Endodermal cell (in vitro differentiated cells): Measurements from ENCODE around the gene CYB5B. TPM values are rescaled to one million over a fixed set of nuclear protein-coding genes. Genes with fewer than 3 reads are reported as not detected.

Source experiments
- DNase-seq: peaks from one replicate; pipeline ENCODE4 v3.0.0-alpha.2; 2017
- H3K27ac ChIP-seq: 2 replicates; pipeline ENCODE4 v1.5.1; 2013; ENCODE audit warnings: mild to moderate bottlenecking, low read depth, low read length, moderate library complexity
- H3K27me3 ChIP-seq: 2 replicates; pipeline ENCODE4 v1.6.1; 2013; ENCODE audit warnings: mild to moderate bottlenecking, low read length, moderate library complexity; ENCODE audit not compliant: insufficient read depth, control insufficient read depth, poor library complexity, severe bottlenecking
- H3K36me3 ChIP-seq: 2 replicates; pipeline ENCODE4 v1.7.0; 2013; ENCODE audit warnings: mild to moderate bottlenecking, low read length, moderate library complexity; ENCODE audit not compliant: control insufficient read depth, insufficient read depth
- H3K4me1 ChIP-seq: one replicate; pipeline ENCODE4 v1.7.0; 2013; ENCODE audit warnings: low read length; ENCODE audit not compliant: control insufficient read depth, insufficient read depth
- H3K4me3 ChIP-seq: 2 replicates; pipeline ENCODE4 v1.5.1; 2013; ENCODE audit warnings: mild to moderate bottlenecking, low read length, moderate library complexity
- H3K9ac ChIP-seq: 2 replicates; pipeline ENCODE4 v1.6.1; 2013; ENCODE audit warnings: mild to moderate bottlenecking, low read length, moderate library complexity; ENCODE audit not compliant: poor library complexity, severe bottlenecking; ENCODE audit errors: extremely low read depth
- H3K9me3 ChIP-seq: 2 replicates; pipeline ENCODE4 v1.6.1; 2013; ENCODE audit warnings: mild to moderate bottlenecking, low read length, moderate library complexity; ENCODE audit not compliant: control insufficient read depth
- H3K27ac Mint-ChIP-seq: 2 replicates; pipeline ENCODE4 v1.8.0; 2020; ENCODE audit warnings: mixed read lengths
- H3K27me3 Mint-ChIP-seq: 2 replicates; pipeline ENCODE4 v1.8.0; 2021; ENCODE audit warnings: mild to moderate bottlenecking, mixed read lengths; ENCODE audit not compliant: insufficient read depth
- H3K36me3 Mint-ChIP-seq: 2 replicates; pipeline ENCODE4 v1.8.0; 2020; ENCODE audit warnings: low read depth, mixed read lengths
- H3K4me1 Mint-ChIP-seq: 2 replicates; pipeline ENCODE4 v1.8.0; 2020; ENCODE audit warnings: mixed read lengths
- H3K4me3 Mint-ChIP-seq: 2 replicates; pipeline ENCODE4 v1.8.0; 2020; ENCODE audit warnings: mild to moderate bottlenecking, moderate library complexity, mixed read lengths
- H3K9me3 Mint-ChIP-seq: 2 replicates; pipeline ENCODE4 v1.8.0; 2020; ENCODE audit warnings: mild to moderate bottlenecking, mixed read lengths
- WGBS, 2 experiments: methylation state at CpG; one replicate each; pipeline versions ENCODE4 v1.1.5 to v1.1.7; 2013; ENCODE audit warnings: missing lambda C conversion rate in 2 of 2, mixed read lengths in 1 of 2; ENCODE audit not compliant: insufficient coverage in 1 of 2, insufficient read length in 1 of 2; 5-methylcytosine and 5-hydroxymethylcytosine counted together
- total RNA-seq, 2 donors: library from RNA; stranded (reverse); fragmentation: NEBNext Ultra II Directional in 1 of 2; extraction: Animal tissue kit (Norgen Biotek cat#: 25700) in 1 of 2; gene quantifications; 2 replicates in 1 of 2; 3 replicates in 1 of 2; pipeline ENCODE4 v1.2.1, GENCODE V29; 2021
- TF ChIP-seq, protein P1 (sequence below): fragments of 200-600 bp; sonication (generic); conservative IDR thresholded peaks from 2 replicates; pipeline ENCODE4 v1.5.0; 2021; ENCODE audit warnings: antibody characterized with exemption, mild to moderate bottlenecking

The CYB5B gene
- total RNA-seq, 2 donors from 2014 or later: 123 to 131 TPM

DNA sequence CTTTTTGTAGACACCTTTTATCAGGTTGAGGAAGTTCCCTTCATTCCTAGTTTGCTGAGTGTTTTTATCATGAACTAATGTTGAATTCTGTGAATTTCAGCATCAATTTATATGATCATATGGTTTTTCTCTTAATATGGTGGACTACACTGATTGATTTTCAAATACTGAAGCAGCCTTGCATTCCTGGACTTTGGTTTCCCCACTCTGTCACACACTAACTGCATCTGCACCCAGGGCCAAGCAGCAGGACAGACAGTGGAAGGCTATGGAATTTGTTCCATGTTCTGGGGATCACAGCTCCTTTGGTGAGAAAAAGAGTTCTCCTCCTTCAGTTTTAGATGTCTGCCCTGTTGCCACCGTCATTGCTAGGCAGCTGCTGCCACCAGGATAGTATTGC lies 46.4 kb upstream of the CYB5B start:
- H3K36me3 ChIP-seq: peaks cover 76% of the 10 kb centered on the region
- no peaks in the 10 kb centered on the region for H3K9me3 Mint-ChIP-seq

DNA sequence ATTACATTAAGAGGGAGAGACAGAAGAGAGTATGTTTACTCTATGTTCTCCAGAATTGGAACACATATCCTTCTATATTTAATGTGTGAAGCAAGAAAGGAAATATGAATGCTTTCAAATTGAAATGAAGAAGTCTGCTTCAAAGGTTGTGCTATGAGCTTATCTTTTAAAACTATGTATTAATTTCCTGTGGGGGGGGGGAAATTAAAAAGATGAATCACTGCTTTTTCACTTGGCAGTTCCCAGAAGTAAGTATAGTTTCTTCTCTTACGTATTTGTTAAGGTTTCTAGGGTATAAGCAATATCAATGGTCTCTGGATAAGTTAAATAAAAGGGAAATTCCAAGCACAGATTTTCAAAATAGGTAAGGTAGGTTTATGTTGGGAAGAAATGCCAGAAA lies 45.7 kb upstream of the CYB5B start:
- peaks cover 83% of the 10 kb centered on the region for H3K36me3 ChIP-seq
- H3K4me3 ChIP-seq: no peak overlapping the region
- Mint-ChIP-seq H3K27me3 (no peaks in the 10 kb centered on the region), H3K9me3 (no peaks in the 10 kb centered on the region), H3K4me3 (no peak overlapping the region), H3K36me3 (peaks cover 71% of the 10 kb centered on the region), H3K27ac (no peak overlapping the region), H3K4me1 (no peaks in the 10 kb centered on the region)
- H3K27me3 ChIP-seq: no peaks in the 10 kb centered on the region
- no peaks in the 10 kb centered on the region for H3K9me3 ChIP-seq
- no peak for DNase-seq
- TF ChIP-seq, protein P1, sequence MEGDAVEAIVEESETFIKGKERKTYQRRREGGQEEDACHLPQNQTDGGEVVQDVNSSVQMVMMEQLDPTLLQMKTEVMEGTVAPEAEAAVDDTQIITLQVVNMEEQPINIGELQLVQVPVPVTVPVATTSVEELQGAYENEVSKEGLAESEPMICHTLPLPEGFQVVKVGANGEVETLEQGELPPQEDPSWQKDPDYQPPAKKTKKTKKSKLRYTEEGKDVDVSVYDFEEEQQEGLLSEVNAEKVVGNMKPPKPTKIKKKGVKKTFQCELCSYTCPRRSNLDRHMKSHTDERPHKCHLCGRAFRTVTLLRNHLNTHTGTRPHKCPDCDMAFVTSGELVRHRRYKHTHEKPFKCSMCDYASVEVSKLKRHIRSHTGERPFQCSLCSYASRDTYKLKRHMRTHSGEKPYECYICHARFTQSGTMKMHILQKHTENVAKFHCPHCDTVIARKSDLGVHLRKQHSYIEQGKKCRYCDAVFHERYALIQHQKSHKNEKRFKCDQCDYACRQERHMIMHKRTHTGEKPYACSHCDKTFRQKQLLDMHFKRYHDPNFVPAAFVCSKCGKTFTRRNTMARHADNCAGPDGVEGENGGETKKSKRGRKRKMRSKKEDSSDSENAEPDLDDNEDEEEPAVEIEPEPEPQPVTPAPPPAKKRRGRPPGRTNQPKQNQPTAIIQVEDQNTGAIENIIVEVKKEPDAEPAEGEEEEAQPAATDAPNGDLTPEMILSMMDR: no peak
- 100% methylated on average over 1 of the region's 1 CpG; no CpG with 5 or more reads in 1 of the 2 experiments for WGBS, 2 experiments
- H3K27ac ChIP-seq: no peak overlapping the region
- H3K9ac ChIP-seq: no peak overlapping the region
- H3K4me1 ChIP-seq: no peaks in the 10 kb centered on the region

More for the DNA sequence above, 46.4 kb upstream of the CYB5B start:
- Histone ChIP-seq H3K9ac (no peak overlapping the region), H3K27me3 (no peaks in the 10 kb centered on the region), H3K9me3 (no peaks in the 10 kb centered on the region), H3K4me3 (no peak overlapping the region), H3K4me1 (no peaks in the 10 kb centered on the region), H3K27ac (no peak overlapping the region)
- no peak overlapping the region for H3K4me3 Mint-ChIP-seq
- WGBS, 2 experiments: 92% methylated on average over 1 of the region's 1 CpG; no CpG with 5 or more reads in 1 of the 2 experiments
- no peak overlapping the region for H3K27ac Mint-ChIP-seq
- TF ChIP-seq, protein P1: no peak
- DNase-seq: no peak
- H3K27me3 Mint-ChIP-seq: no peaks in the 10 kb centered on the region
- H3K36me3 Mint-ChIP-seq: peaks cover 71% of the 10 kb centered on the region
- peaks cover under 1% of the 10 kb centered on the region for H3K4me1 Mint-ChIP-seq

DNA sequence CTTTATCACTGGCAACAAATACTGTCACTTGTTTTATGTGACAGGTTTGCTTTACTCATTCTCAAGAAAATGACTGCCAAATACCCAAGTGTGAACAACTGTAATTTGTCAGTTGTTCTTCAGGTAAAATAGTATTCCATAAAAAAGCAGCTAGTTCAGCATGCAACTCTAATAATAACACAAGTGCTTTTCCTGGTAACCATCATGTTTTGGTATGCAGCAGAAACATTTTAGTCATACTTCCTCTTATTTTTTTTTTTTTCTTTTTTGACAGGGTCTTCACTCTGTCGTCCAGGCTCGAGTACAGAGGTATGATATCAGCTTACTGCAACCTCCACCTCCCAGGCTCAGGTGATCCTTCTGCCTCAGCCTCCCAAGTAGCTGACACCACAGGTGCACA lies 43.2 kb upstream of the CYB5B start:
- Mint-ChIP-seq H3K9me3 (no peaks in the 10 kb centered on the region), H3K4me3 (no peak overlapping the region), H3K4me1 (peaks cover 7% of the 10 kb centered on the region), H3K36me3 (peaks cover 63% of the 10 kb centered on the region), H3K27me3 (no peaks in the 10 kb centered on the region), H3K27ac (no peak overlapping the region)
- 82 to 100% methylated on average over 2 of the region's 2 CpGs for WGBS, 2 experiments
- Histone ChIP-seq H3K9ac (no peak overlapping the region), H3K27me3 (no peaks in the 10 kb centered on the region), H3K36me3 (peaks cover 74% of the 10 kb centered on the region), H3K4me3 (no peak overlapping the region), H3K27ac (no peak overlapping the region), H3K9me3 (no peaks in the 10 kb centered on the region), H3K4me1 (no peaks in the 10 kb centered on the region)
- TF ChIP-seq, protein P1: no peak
- no peak for DNase-seq
